ENCODE results near the gene KCNJ6.
"Not testable (repeated sequence)": the region's sequence is repeated elsewhere in the genome, so short reads cannot be mapped to it uniquely, and the experiment has no call there.

DNA sequence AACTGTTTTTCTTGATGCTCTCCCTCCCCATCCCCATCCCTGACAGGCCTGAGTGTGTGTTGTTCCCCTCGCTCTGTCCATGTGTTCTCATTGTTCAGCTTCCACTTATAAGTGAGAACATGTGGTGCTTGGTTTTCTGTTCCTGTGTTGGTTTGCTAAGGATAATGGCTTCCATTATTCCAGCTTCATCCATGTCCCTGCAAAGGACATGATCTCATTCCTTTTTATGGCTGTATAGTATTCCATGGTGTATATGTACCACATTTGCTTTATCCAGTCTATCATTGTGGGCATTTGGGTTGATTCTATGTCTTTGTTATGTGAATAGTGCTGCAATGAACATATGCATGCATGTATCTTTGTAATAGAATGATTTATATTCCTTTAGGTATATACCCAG lies 254.0 kb downstream of the KCNJ6 start:
- TF ChIP-seq, protein P1, sequence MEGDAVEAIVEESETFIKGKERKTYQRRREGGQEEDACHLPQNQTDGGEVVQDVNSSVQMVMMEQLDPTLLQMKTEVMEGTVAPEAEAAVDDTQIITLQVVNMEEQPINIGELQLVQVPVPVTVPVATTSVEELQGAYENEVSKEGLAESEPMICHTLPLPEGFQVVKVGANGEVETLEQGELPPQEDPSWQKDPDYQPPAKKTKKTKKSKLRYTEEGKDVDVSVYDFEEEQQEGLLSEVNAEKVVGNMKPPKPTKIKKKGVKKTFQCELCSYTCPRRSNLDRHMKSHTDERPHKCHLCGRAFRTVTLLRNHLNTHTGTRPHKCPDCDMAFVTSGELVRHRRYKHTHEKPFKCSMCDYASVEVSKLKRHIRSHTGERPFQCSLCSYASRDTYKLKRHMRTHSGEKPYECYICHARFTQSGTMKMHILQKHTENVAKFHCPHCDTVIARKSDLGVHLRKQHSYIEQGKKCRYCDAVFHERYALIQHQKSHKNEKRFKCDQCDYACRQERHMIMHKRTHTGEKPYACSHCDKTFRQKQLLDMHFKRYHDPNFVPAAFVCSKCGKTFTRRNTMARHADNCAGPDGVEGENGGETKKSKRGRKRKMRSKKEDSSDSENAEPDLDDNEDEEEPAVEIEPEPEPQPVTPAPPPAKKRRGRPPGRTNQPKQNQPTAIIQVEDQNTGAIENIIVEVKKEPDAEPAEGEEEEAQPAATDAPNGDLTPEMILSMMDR (IDR thresholded peaks at IDR 0.05; ENCODE audit: low read depth, low read length): not testable (repeated sequence)
- not testable (repeated sequence) for TF ChIP-seq EZH2phosphoT487 (IDR thresholded peaks at IDR 0.05; ENCODE audit: low read depth)
